Mesenchymal stem cell (in vitro differentiated cells and primary cell): ENCODE results near the gene PIGO.
A peak's percentile ranks its signal among the peaks of the same experiment; 100 is the strongest.

Experiments used
- DNase-seq: peaks from one replicate; pipeline ENCODE4 v3.0.0-alpha.2; 2013
- H2AFZ ChIP-seq: one replicate; pipeline ENCODE4 v1.6.1; 2013; ENCODE audit warnings: low read depth, mild to moderate bottlenecking, control low read depth, inconsistent platforms, low read length, moderate library complexity
- H2AK5ac ChIP-seq: 2 replicates; pipeline ENCODE4 v1.6.1; 2013; ENCODE audit warnings: low read length, moderate library complexity, mild to moderate bottlenecking, inconsistent platforms; ENCODE audit not compliant: severe bottlenecking
- H2BK120ac ChIP-seq: one replicate; pipeline ENCODE4 v1.6.1; 2013; ENCODE audit warnings: low read depth, mild to moderate bottlenecking, inconsistent platforms, low read length, moderate library complexity
- H2BK12ac ChIP-seq, 2 experiments: one replicate each; pipeline ENCODE4 v1.6.1; 2013; ENCODE audit warnings: inconsistent platforms in 2 of 2, low read length in 2 of 2, mild to moderate bottlenecking in 2 of 2, moderate library complexity in 2 of 2, control low read depth in 1 of 2
- H2BK15ac ChIP-seq: one replicate; pipeline ENCODE4 v1.6.1; 2013; ENCODE audit warnings: mild to moderate bottlenecking, low read depth, inconsistent platforms; ENCODE audit not compliant: poor library complexity, severe bottlenecking
- H2BK5ac ChIP-seq: 2 replicates; pipeline ENCODE4 v1.6.1; 2013; ENCODE audit warnings: low read depth, mild to moderate bottlenecking, low read length, control low read depth, inconsistent platforms; ENCODE audit not compliant: poor library complexity, severe bottlenecking
- H3K14ac ChIP-seq, 2 experiments: one replicate each; pipeline ENCODE4 v1.6.1; 2013; ENCODE audit warnings: inconsistent platforms in 2 of 2, low read length in 2 of 2, control low read depth in 1 of 2, mild to moderate bottlenecking in 1 of 2, moderate library complexity in 1 of 2
- H3K18ac ChIP-seq, 2 experiments: one replicate each; pipeline ENCODE4 v1.6.1; 2013; ENCODE audit warnings: inconsistent platforms in 2 of 2, low read length in 2 of 2, control low read depth in 1 of 2, low read depth in 1 of 2, mild to moderate bottlenecking in 1 of 2
- H3K23ac ChIP-seq, 2 experiments: one replicate each; pipeline ENCODE4 v1.6.1; 2013; ENCODE audit warnings: inconsistent platforms in 2 of 2, low read length in 2 of 2, mild to moderate bottlenecking in 2 of 2, moderate library complexity in 2 of 2, control low read depth in 1 of 2
- H3K27ac ChIP-seq: 2 replicates; pipeline ENCODE4 v1.5.1; 2013; ENCODE audit warnings: mild to moderate bottlenecking, moderate library complexity, low read length, control low read depth, inconsistent platforms; ENCODE audit not compliant: poor library complexity, severe bottlenecking
- H3K27me3 ChIP-seq, 2 experiments: 2 replicates each; pipeline versions ENCODE4 v1.6.1 to v1.7.0; 2013; ENCODE audit warnings: low read length in 2 of 2, mild to moderate bottlenecking in 2 of 2, moderate library complexity in 2 of 2, control low read depth in 1 of 2, inconsistent platforms in 1 of 2; ENCODE audit not compliant: control insufficient read depth in 1 of 2, insufficient read depth in 1 of 2
- H3K36me3 ChIP-seq, 2 experiments: 2 replicates each; pipeline versions ENCODE4 v1.6.1 to v1.7.0; 2013; ENCODE audit warnings: low read length in 2 of 2, control low read depth in 1 of 2, inconsistent platforms in 1 of 2, low read depth in 1 of 2, mild to moderate bottlenecking in 1 of 2; ENCODE audit not compliant: insufficient read depth in 2 of 2, control insufficient read depth in 1 of 2
- H3K4ac ChIP-seq, 2 experiments: one replicate each; pipeline ENCODE4 v1.6.1; 2013; ENCODE audit warnings: inconsistent platforms in 2 of 2, low read length in 2 of 2, mild to moderate bottlenecking in 2 of 2, moderate library complexity in 2 of 2, control low read depth in 1 of 2, low read depth in 1 of 2
- H3K4me1 ChIP-seq: 2 replicates; pipeline ENCODE4 v1.6.1; 2013; ENCODE audit warnings: low read depth, low read length, control low read depth; ENCODE audit not compliant: control insufficient read depth, insufficient read depth
- H3K4me2 ChIP-seq: 2 replicates; pipeline ENCODE4 v1.6.1; 2013; ENCODE audit warnings: low read length, mild to moderate bottlenecking, inconsistent platforms; ENCODE audit not compliant: poor library complexity, severe bottlenecking
- H3K4me3 ChIP-seq, 2 experiments: 2 replicates each; pipeline versions ENCODE4 v1.5.1 to v1.7.0; 2013; ENCODE audit warnings: low read length in 2 of 2, mild to moderate bottlenecking in 2 of 2, control low read depth in 1 of 2, low read depth in 1 of 2; ENCODE audit not compliant: insufficient read depth in 1 of 2
- H3K79me1 ChIP-seq: replicated peaks from 2 replicates; pipeline ENCODE4 v1.6.1; 2013; ENCODE audit warnings: mild to moderate bottlenecking, control low read depth, low read length, inconsistent platforms; ENCODE audit not compliant: poor library complexity, severe bottlenecking
- H3K9ac ChIP-seq: 2 replicates; pipeline ENCODE4 v1.7.0; 2013; ENCODE audit warnings: mild to moderate bottlenecking, low read length, moderate library complexity
- H3K9me3 ChIP-seq: 2 replicates; pipeline ENCODE4 v1.7.0; 2013; ENCODE audit warnings: mild to moderate bottlenecking, low read length; ENCODE audit not compliant: control insufficient read depth
- H4K8ac ChIP-seq: one replicate; pipeline ENCODE4 v1.6.1; 2013; ENCODE audit warnings: inconsistent platforms, mild to moderate bottlenecking, low read length, moderate library complexity
- H4K91ac ChIP-seq: one replicate; pipeline ENCODE4 v1.6.1; 2013; ENCODE audit warnings: mild to moderate bottlenecking, low read length, inconsistent platforms
- WGBS: methylation state at CpG from one replicate; pipeline ENCODE4 v1.1.7; 2013; ENCODE audit warnings: mixed read lengths; 5-methylcytosine and 5-hydroxymethylcytosine counted together

Gene PIGO

GRCh38 chr9:35102769-35103659 lies 6.6 kb upstream of the PIGO start, which contains the start of gene STOML2:
Gene STOML2, minus strand, starts transcription at chr9:35103131. Its CDS starts 37 bp downstream, at chr9:35103094.
- Histone ChIP-seq H3K18ac (peak within 1 kb of the TSS; percentile 67 to 80), H4K8ac (peak within 1 kb of the TSS; percentile 70), H2AK5ac (peak within 1 kb of the TSS; percentile 7), H3K4ac (peak within 1 kb of the TSS; percentile 61 to 95), H3K27ac (peak within 1 kb of the TSS; percentile 83), H2AFZ (peak within 1 kb of the TSS; percentile 74), H3K36me3 (peaks cover 62 to 74% of the 10 kb centered on the region in 2 experiments), H3K79me1 (peaks cover 50% of the 10 kb centered on the region), H4K91ac (peak within 1 kb of the TSS; percentile 19), H3K27me3 (no peaks in the 10 kb centered on the region), H2BK5ac (no peak within 1 kb of the TSS), H3K9ac (peak within 1 kb of the TSS; percentile 99), H3K23ac (no peak within 1 kb of the TSS), H3K4me3 (peak within 1 kb of the TSS; percentile 61 to 94), H3K4me2 (peak within 1 kb of the TSS; percentile 76), H3K14ac (peak within 1 kb of the TSS in 1 of 2 experiments; percentile 15), H2BK12ac (no peak within 1 kb of the TSS), H3K9me3 (no peaks in the 10 kb centered on the region), H2BK15ac (no peak within 1 kb of the TSS), H2BK120ac (no peak within 1 kb of the TSS), H3K4me1 (peaks cover 18% of the 10 kb centered on the region)
- WGBS = 2% methylated on average over 48 of the region's 57 CpGs
- DNase-seq = peak; percentile 98

- Histone ChIP-seq H2AK5ac (no peak overlapping the region), H3K79me1 (peaks cover 45% of the 10 kb centered on the region), H3K27ac (peak overlapping the region; percentile 83), H3K14ac (no peak overlapping the region), H4K91ac (peak overlapping the region; percentile 19), H3K27me3 (no peaks in the 10 kb centered on the region), H2BK5ac (no peak overlapping the region), H3K36me3 (peaks cover 56 to 68% of the 10 kb centered on the region in 2 experiments), H3K4me3 (peak overlapping the region; percentile 61 to 94), H2AFZ (no peak overlapping the region), H3K9ac (peak overlapping the region; percentile 99), H2BK12ac (no peak overlapping the region), H3K9me3 (no peaks in the 10 kb centered on the region), H3K18ac (peak overlapping the region in 1 of 2 experiments; percentile 67), H4K8ac (peak overlapping the region; percentile 70), H3K4me1 (peaks cover 18% of the 10 kb centered on the region), H2BK15ac (no peak overlapping the region), H2BK120ac (no peak overlapping the region), H3K4ac (peak overlapping the region; percentile 61 to 95), H3K23ac (no peak overlapping the region), H3K4me2 (peak overlapping the region; percentile 76)
- peak; percentile 62 for DNase-seq
- 5% methylated on average over 10 of the region's 10 CpGs for WGBS
Observed at GRCh38 chr9:35102465-35102768, 6.0 kb upstream of the PIGO start.

DNA sequence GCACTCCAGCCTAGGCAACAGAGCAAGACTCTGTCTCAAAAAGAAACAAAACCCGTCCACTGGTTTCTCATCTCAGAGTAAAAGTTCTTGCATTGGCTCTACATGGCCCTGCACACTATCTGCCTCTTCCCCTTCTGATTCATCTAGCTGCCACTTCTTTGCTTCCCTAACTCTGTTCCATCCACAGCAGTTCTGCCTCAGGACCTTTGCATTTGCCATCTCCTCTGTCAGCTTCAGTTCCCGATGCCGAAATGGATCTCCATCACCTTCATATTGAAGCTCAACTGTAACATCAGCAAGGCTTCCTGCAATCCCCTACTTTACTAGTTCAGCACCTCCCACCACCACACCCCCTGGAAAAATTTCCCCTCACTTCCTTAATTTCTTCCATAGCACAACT lies 1.2 kb upstream of the PIGO start:
- Histone ChIP-seq H3K23ac (no peak overlapping the region), H3K18ac (no peak overlapping the region), H2BK15ac (no peak overlapping the region), H3K9me3 (no peaks in the 10 kb centered on the region), H4K8ac (no peak overlapping the region), H3K14ac (no peak overlapping the region), H2BK5ac (no peak overlapping the region), H3K36me3 (peaks cover 41 to 53% of the 10 kb centered on the region in 2 experiments), H3K79me1 (peaks cover 44% of the 10 kb centered on the region), H3K4me1 (peaks cover 18% of the 10 kb centered on the region), H2AK5ac (no peak overlapping the region), H2BK12ac (no peak overlapping the region), H3K4me2 (no peak overlapping the region), H3K27me3 (no peaks in the 10 kb centered on the region), H3K4me3 (no peak overlapping the region), H4K91ac (no peak overlapping the region), H3K9ac (no peak overlapping the region), H2AFZ (no peak overlapping the region), H2BK120ac (no peak overlapping the region), H3K27ac (no peak overlapping the region), H3K4ac (no peak overlapping the region)
- DNase-seq = no peak
- WGBS = 90% methylated on average over 3 of the region's 3 CpGs

- no peak overlapping the region for H2AK5ac ChIP-seq
- no peak overlapping the region for H3K18ac ChIP-seq
- H2AFZ ChIP-seq = no peak overlapping the region
- DNase-seq = no peak
- H3K4me2 ChIP-seq = no peak overlapping the region
- no peaks in the 10 kb centered on the region for H3K9me3 ChIP-seq
- no peak overlapping the region for H2BK15ac ChIP-seq
- 98% methylated on average over 17 of the region's 17 CpGs for WGBS
- peaks cover 41% of the 10 kb centered on the region for H3K79me1 ChIP-seq
- no peak overlapping the region for H3K4ac ChIP-seq
- no peak overlapping the region for H4K91ac ChIP-seq
- H3K36me3 ChIP-seq = peaks cover 62 to 78% of the 10 kb centered on the region in 2 experiments
- no peaks in the 10 kb centered on the region for H3K27me3 ChIP-seq
- no peak overlapping the region for H3K27ac ChIP-seq
- H3K9ac ChIP-seq = no peak overlapping the region
- H2BK120ac ChIP-seq = no peak overlapping the region
- no peak overlapping the region for H3K4me3 ChIP-seq
- H2BK5ac ChIP-seq = no peak overlapping the region
- peaks cover 10% of the 10 kb centered on the region for H3K4me1 ChIP-seq
- no peak overlapping the region for H2BK12ac ChIP-seq
- no peak overlapping the region for H4K8ac ChIP-seq
- H3K14ac ChIP-seq = no peak overlapping the region
- H3K23ac ChIP-seq = no peak overlapping the region
Observed at GRCh38 chr9:35091536-35091935, 4.9 kb downstream of the PIGO start.
